HEK293 (cell line): Measurements from ENCODE around the gene BRD2.

ENCODE experiments used
- CTCF ChIA-PET: fragments of 350-600 bp; formaldehyde crosslinking; extraction: SDS; loops from one replicate; lab custom pipeline; 2021; ENCODE audit warnings: antibody characterized with exemption; lab: Yijun Ruan, JAX
- POLR2A ChIA-PET: fragments of 300-600 bp; formaldehyde crosslinking; extraction: SDS; loops from one replicate; lab custom pipeline; 2020; ENCODE audit warnings: antibody characterized with exemption, inconsistent platforms; lab: Yijun Ruan, JAX
- H3K27ac ChIP-seq: fragments of 200-500 bp; sonication (Bioruptor generic); 2 replicates; pipeline ENCODE4 v1.5.1; 2014; ENCODE audit warnings: low read depth, low read length, control low read depth, inconsistent platforms; ENCODE audit errors: extremely low read depth
- H3K36me3 ChIP-seq, 2 experiments: fragments of 200-500 bp in 1 of 2; sonication (Bioruptor generic) in 1 of 2; 1 replicate in 1 of 2; 2 replicates in 1 of 2; pipeline ENCODE4 v1.5.1; 2014 to 2017; ENCODE audit warnings: inconsistent platforms in 2 of 2, low read length in 2 of 2; ENCODE audit not compliant: control insufficient read depth in 2 of 2, insufficient read depth in 1 of 2
- H3K4me1 ChIP-seq: fragments of 200-500 bp; sonication (Bioruptor generic); 2 replicates; pipeline ENCODE4 v1.5.1; 2014; ENCODE audit warnings: mild to moderate bottlenecking, low read length, inconsistent platforms; ENCODE audit not compliant: control insufficient read depth, insufficient read depth
- H3K4me3 ChIP-seq: 2 replicates; pipeline ENCODE4 v1.5.1; 2011; ENCODE audit warnings: low read depth, mild to moderate bottlenecking, control low read depth, low read length, moderate library complexity
- H3K9me3 ChIP-seq: fragments of 200-500 bp; sonication (Bioruptor generic); 2 replicates; pipeline ENCODE4 v1.5.1; 2014; ENCODE audit warnings: low read depth, low read length, inconsistent platforms; ENCODE audit not compliant: control insufficient read depth, insufficient read depth
- EGR2 ChIP-seq: fragments of 450-650 bp; formaldehyde crosslinking; IDR thresholded peaks from 2 replicates; pipeline ENCODE4 v1.5.1; 2016; ENCODE audit warnings: low read depth, missing biosample characterization, missing genetic modification characterization
- IKZF3 ChIP-seq: fragments of 450-650 bp; IDR thresholded peaks from 2 replicates; pipeline ENCODE4 v1.5.0; 2018; ENCODE audit warnings: missing biosample characterization, mild to moderate bottlenecking, missing genetic modification characterization, moderate library complexity
- KLF1 ChIP-seq: fragments of 450-650 bp; formaldehyde crosslinking; IDR thresholded peaks from 2 replicates; pipeline ENCODE4 v1.5.1; 2016; ENCODE audit warnings: missing biosample characterization, missing genetic modification characterization
- KLF10 ChIP-seq: fragments of 450-650 bp; IDR thresholded peaks from 2 replicates; pipeline ENCODE4 v1.5.1; 2018; ENCODE audit warnings: missing biosample characterization, mild to moderate bottlenecking, missing genetic modification characterization
- SP7 ChIP-seq: fragments of 450-650 bp; formaldehyde crosslinking; IDR thresholded peaks from 2 replicates; pipeline ENCODE4 v1.5.1; 2016; ENCODE audit warnings: missing biosample characterization, missing genetic modification characterization
- ZBTB26 ChIP-seq: fragments of 450-650 bp; formaldehyde crosslinking; optimal IDR thresholded peaks from 2 replicates; pipeline ENCODE3; 2016; ENCODE audit warnings: missing biosample characterization, mild to moderate bottlenecking, missing genetic modification characterization
- ZFHX2 ChIP-seq: fragments of 450-650 bp; formaldehyde crosslinking; conservative IDR thresholded peaks from 2 replicates; pipeline ENCODE4 v1.5.1; 2016; ENCODE audit warnings: missing biosample characterization, missing genetic modification characterization
- ZNF16 ChIP-seq: fragments of 450-650 bp; formaldehyde crosslinking; IDR thresholded peaks from 2 replicates; pipeline ENCODE4 v1.5.1; 2016; ENCODE audit warnings: low read depth, missing biosample characterization, missing genetic modification characterization
- ZNF221 ChIP-seq: fragments of 450-650 bp; formaldehyde crosslinking; IDR thresholded peaks from 2 replicates; pipeline ENCODE4 v1.5.1; 2017; ENCODE audit warnings: missing biosample characterization, missing genetic modification characterization, borderline replicate concordance
- ZNF280D ChIP-seq: fragments of 450-650 bp; formaldehyde crosslinking; IDR thresholded peaks from 2 replicates; pipeline ENCODE4 v1.5.1; 2016; ENCODE audit warnings: missing biosample characterization, missing genetic modification characterization
- ZNF335 ChIP-seq: fragments of 450-650 bp; formaldehyde crosslinking; conservative IDR thresholded peaks from 2 replicates; pipeline ENCODE4 v1.5.1; 2016; ENCODE audit warnings: missing biosample characterization, missing genetic modification characterization
- ZNF341 ChIP-seq: fragments of 450-650 bp; formaldehyde crosslinking; IDR thresholded peaks from 2 replicates; pipeline ENCODE4; 2016; ENCODE audit warnings: low read depth, missing biosample characterization, missing genetic modification characterization
- ZNF391 ChIP-seq: fragments of 450-650 bp; formaldehyde crosslinking; IDR thresholded peaks from 2 replicates; pipeline ENCODE4 v1.5.1; 2016; ENCODE audit warnings: low read depth, missing biosample characterization, missing genetic modification characterization, borderline replicate concordance
- ZNF416 ChIP-seq: fragments of 450-650 bp; formaldehyde crosslinking; IDR thresholded peaks from 2 replicates; pipeline ENCODE4 v1.5.1; 2016; ENCODE audit warnings: missing biosample characterization, missing genetic modification characterization
- ZNF664 ChIP-seq: fragments of 450-650 bp; formaldehyde crosslinking; IDR thresholded peaks from 2 replicates; pipeline ENCODE4 v1.5.1; 2016; ENCODE audit warnings: missing biosample characterization, missing genetic modification characterization
- ZNF792 ChIP-seq: fragments of 450-650 bp; formaldehyde crosslinking; IDR thresholded peaks from 2 replicates; pipeline ENCODE4 v1.5.1; 2016; ENCODE audit warnings: missing biosample characterization, missing genetic modification characterization
- TF ChIP-seq, protein P1 (sequence below): fragments of 450-650 bp; formaldehyde crosslinking; IDR thresholded peaks from 2 replicates; pipeline ENCODE4 v1.5.1; 2017; ENCODE audit warnings: missing biosample characterization, missing genetic modification characterization
- TF ChIP-seq, protein P2 (sequence below): fragments of 450-650 bp; formaldehyde crosslinking; IDR thresholded peaks from 2 replicates; pipeline ENCODE4 v1.5.1; 2016; ENCODE audit warnings: missing biosample characterization, missing genetic modification characterization, low read depth

The BRD2 gene

DNA sequence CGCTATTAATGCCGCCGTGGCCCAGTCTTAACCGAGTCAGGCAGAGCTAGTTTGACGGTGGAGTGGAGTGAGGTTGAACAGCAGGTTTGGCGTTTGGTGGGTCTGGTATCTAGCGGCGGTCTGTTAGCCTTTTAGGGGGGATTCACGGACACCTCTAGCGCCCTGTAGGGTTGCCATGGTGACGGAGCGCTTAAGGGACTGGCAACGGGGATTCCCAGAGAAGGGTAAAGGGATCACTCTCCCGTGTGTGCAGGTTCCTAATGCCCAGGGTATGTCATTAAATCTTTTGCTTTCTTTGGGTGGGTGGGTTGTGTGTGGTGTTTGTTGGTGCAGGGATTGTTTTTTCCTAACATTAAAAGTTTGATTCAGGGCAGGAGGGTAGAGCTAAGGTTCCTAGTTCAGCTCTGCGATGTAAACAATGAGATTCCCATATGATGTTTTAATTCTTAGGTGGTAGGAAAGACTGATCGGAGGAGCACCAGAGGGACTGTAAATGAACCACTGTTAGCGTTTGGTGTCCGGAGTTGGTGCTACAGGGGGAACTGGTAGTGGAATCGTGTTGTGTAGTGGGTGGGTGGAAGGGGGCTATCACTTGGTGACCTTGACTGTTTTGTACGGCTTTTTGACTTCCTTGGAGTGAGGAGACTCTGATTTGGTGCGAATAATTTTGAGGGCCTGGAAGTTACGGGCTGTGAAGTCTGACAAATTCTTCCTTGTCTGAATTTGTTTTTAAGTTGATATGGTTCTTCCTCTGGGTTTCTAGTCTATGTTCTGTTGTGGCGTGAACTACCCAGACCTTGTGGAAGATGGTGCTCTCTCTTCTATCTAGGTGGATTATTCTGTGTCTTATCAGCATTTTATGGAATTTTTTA lies 5.0 kb downstream of the BRD2 start (continued):
- TF ChIP-seq ZNF280D (tag by site-specific recombination) (no peak), ZNF792 (tag by site-specific recombination) (no peak), SP7 (tag by site-specific recombination) (no peak; the same call in 1 of the 2 replicates)

DNA sequence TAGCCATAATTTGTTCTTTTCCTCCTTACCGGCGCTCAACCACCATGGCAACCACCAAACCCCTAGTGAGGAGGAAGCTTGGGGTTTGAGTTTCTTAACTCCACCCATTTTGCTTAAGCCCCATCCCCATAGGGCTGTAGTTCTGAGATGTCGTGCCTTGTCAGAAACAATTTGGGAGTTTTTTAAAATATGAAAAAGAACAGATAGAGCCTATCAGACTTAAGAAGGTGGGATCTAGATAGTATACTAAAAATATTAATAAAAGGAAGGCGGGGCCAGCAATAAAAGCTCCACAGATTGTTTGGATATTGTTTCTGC lies 5.6 kb downstream of the BRD2 start:
- peak; percentile 51 for TF ChIP-seq ZNF335 (tag by site-specific recombination)
- TF ChIP-seq ZNF16 (tag by site-specific recombination) = no peak
- TF ChIP-seq, protein P1, sequence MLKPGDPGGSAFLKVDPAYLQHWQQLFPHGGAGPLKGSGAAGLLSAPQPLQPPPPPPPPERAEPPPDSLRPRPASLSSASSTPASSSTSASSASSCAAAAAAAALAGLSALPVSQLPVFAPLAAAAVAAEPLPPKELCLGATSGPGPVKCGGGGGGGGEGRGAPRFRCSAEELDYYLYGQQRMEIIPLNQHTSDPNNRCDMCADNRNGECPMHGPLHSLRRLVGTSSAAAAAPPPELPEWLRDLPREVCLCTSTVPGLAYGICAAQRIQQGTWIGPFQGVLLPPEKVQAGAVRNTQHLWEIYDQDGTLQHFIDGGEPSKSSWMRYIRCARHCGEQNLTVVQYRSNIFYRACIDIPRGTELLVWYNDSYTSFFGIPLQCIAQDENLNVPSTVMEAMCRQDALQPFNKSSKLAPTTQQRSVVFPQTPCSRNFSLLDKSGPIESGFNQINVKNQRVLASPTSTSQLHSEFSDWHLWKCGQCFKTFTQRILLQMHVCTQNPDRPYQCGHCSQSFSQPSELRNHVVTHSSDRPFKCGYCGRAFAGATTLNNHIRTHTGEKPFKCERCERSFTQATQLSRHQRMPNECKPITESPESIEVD (tag by site-specific recombination) = 0 out of 2 replicates have a peak, but pooled peaks have one; percentile 15
- TF ChIP-seq ZNF416 (tag by site-specific recombination) = no peak
- TF ChIP-seq, protein P2, sequence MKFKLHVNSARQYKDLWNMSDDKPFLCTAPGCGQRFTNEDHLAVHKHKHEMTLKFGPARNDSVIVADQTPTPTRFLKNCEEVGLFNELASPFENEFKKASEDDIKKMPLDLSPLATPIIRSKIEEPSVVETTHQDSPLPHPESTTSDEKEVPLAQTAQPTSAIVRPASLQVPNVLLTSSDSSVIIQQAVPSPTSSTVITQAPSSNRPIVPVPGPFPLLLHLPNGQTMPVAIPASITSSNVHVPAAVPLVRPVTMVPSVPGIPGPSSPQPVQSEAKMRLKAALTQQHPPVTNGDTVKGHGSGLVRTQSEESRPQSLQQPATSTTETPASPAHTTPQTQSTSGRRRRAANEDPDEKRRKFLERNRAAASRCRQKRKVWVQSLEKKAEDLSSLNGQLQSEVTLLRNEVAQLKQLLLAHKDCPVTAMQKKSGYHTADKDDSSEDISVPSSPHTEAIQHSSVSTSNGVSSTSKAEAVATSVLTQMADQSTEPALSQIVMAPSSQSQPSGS = no peak
- Histone ChIP-seq H3K9me3 (no peaks in the 10 kb centered on the region), H3K36me3 (peaks cover 52 to 81% of the 10 kb centered on the region in 2 experiments), H3K4me3 (peak overlapping the region; percentile 97), H3K27ac (peak overlapping the region; percentile 99), H3K4me1 (peaks cover 25% of the 10 kb centered on the region)
- CTCF ChIA-PET = interaction anchor here (0.6 to 18.0 kb wide), 9 partner anchors 13 to 726 kb away, joined by 3 to 344 read pairs (median 3); partner anchors contain the start of genes HLA-DMA and TAP2
- POLR2A ChIA-PET = interaction anchor here (0.6 to 11.3 kb wide), 6 partner anchors 8 to 1141 kb away, joined by 3 to 405 read pairs (median 174); partner anchors contain the start of genes HLA-DMA, HLA-DMB and TAP2

DNA sequence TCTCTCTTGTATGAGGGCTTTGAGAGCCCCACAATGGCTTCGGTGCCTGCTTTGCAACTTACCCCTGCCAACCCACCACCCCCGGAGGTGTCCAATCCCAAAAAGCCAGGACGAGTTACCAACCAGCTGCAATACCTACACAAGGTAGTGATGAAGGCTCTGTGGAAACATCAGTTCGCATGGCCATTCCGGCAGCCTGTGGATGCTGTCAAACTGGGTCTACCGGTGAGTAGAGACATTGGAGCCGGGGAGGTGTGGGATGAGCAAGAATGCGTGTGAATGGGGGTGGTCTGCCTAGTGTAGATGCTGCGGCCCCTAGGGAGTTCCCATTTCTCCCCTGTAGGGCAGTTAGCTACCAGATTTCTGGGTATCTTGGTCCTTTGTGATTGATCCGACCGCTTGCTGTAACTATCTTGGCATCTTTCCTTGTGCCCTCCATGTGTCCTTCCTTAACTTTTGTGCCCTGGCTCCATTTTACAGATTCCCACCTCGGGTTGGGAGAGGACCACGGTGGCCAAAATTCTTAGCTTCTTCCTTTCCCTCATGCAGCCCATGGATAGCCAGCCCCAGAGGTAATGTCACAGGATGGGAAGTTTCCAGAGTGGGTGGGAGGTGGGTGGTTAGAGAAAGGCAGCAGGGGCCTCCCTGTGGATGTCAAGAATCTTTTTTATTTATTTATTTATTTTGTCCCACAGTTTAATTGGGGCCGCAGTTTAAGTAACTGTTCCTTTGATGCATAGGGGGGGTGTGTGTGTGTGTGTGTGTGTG lies 6.3 kb downstream of the BRD2 start:
- Histone ChIP-seq H3K36me3 (peaks cover 60 to 83% of the 10 kb centered on the region in 2 experiments), H3K4me3 (peak overlapping the region; percentile 97), H3K27ac (peak overlapping the region; percentile 12; the same call in 1 of the 2 replicates), H3K9me3 (no peaks in the 10 kb centered on the region), H3K4me1 (peaks cover 28% of the 10 kb centered on the region)
- POLR2A ChIA-PET = interaction anchor here (0.6 to 11.3 kb wide), 7 partner anchors 8 to 1142 kb away, joined by 3 to 405 read pairs (median 83); partner anchors contain the start of genes HLA-DMA, HLA-DMB, PSMB9 and TAP1
- CTCF ChIA-PET = interaction anchor here (0.6 to 18.0 kb wide), 9 partner anchors 12 to 725 kb away, joined by 3 to 344 read pairs (median 3); partner anchors contain the start of genes HLA-DMA and TAP2
- TF ChIP-seq KLF10 (tag by site-specific recombination) = 0 out of 2 replicates have a peak, but pooled peaks have one; percentile 32
- TF ChIP-seq ZNF221 = no peak
- 0 out of 2 replicates have a peak, but pooled peaks have one; percentile 26 for TF ChIP-seq IKZF3
- TF ChIP-seq, protein P1 (tag by site-specific recombination) = no peak
- TF ChIP-seq ZNF391 (tag by site-specific recombination) = no peak
- TF ChIP-seq EGR2 (tag by site-specific recombination) = peak; percentile 82
- peak; percentile 56 for TF ChIP-seq ZNF341 (tag by site-specific recombination)
- peak; percentile 90 for TF ChIP-seq ZFHX2 (tag by site-specific recombination)
- TF ChIP-seq ZNF664 = no peak
- peak; percentile 12 for TF ChIP-seq ZBTB26 (tag by site-specific recombination)
- no peak for TF ChIP-seq KLF1 (tag by site-specific recombination)
